H9 (cell line): ENCODE results near the gene PPM1B. TPM values are rescaled to one million over a fixed set of nuclear protein-coding genes. Genes with fewer than 3 reads are reported as not detected.
A peak's percentile ranks its signal among the peaks of the same experiment; 100 is the strongest.

ENCODE experiments used
- DNase-seq: peaks from one replicate; pipeline ENCODE4 v3.0.0-alpha.2; 2017
- H2AFZ ChIP-seq: one replicate; pipeline ENCODE4 v1.6.1; 2013; ENCODE audit warnings: mild to moderate bottlenecking, low read length, control low read depth, moderate library complexity
- H2AK5ac ChIP-seq: 2 replicates; pipeline ENCODE4 v1.6.1; 2013; ENCODE audit warnings: low read length, control low read depth, mixed read lengths; ENCODE audit not compliant: insufficient read length
- H2BK120ac ChIP-seq: one replicate; pipeline ENCODE4 v1.6.1; 2013; ENCODE audit warnings: low read depth, mild to moderate bottlenecking, low read length, control low read depth, inconsistent platforms; ENCODE audit not compliant: poor library complexity, severe bottlenecking
- H2BK12ac ChIP-seq: 2 replicates; pipeline ENCODE4 v1.6.1; 2013; ENCODE audit warnings: low read length, control low read depth, mixed read lengths, low read depth; ENCODE audit not compliant: insufficient read length
- H2BK15ac ChIP-seq: 2 replicates; pipeline ENCODE4 v1.6.1; 2013; ENCODE audit warnings: low read depth, low read length, control low read depth
- H2BK20ac ChIP-seq: one replicate; pipeline ENCODE4 v1.6.1; 2013; ENCODE audit warnings: low read depth, mild to moderate bottlenecking, low read length, control low read depth, inconsistent platforms; ENCODE audit not compliant: poor library complexity, severe bottlenecking
- H2BK5ac ChIP-seq: 2 replicates; pipeline ENCODE4 v1.6.1; 2013; ENCODE audit warnings: low read length, control low read depth, mixed read lengths; ENCODE audit not compliant: insufficient read length
- H3K14ac ChIP-seq: 2 replicates; pipeline ENCODE4 v1.6.1; 2013; ENCODE audit warnings: low read length, control low read depth; ENCODE audit not compliant: insufficient read depth
- H3K18ac ChIP-seq: 2 replicates; pipeline ENCODE4 v1.6.1; 2013; ENCODE audit warnings: low read depth, mild to moderate bottlenecking, mixed read lengths, low read length, control low read depth; ENCODE audit not compliant: insufficient read length
- H3K23ac ChIP-seq: 2 replicates; pipeline ENCODE4 v1.6.1; 2013; ENCODE audit warnings: low read length, control low read depth, mixed read lengths, low read depth; ENCODE audit not compliant: insufficient read length
- H3K23me2 ChIP-seq: 2 replicates; pipeline ENCODE4 v1.6.1; 2013; ENCODE audit warnings: low read depth, mild to moderate bottlenecking, mixed read lengths, low read length, control low read depth; ENCODE audit not compliant: insufficient read length, poor library complexity, severe bottlenecking
- H3K27ac ChIP-seq: 2 replicates; pipeline ENCODE4 v1.5.1; 2013; ENCODE audit warnings: low read length, control low read depth, mixed read lengths, low read depth; ENCODE audit not compliant: insufficient read length
- H3K27me3 ChIP-seq: 2 replicates; pipeline ENCODE4 v1.6.1; 2013; ENCODE audit warnings: low read length, control low read depth, inconsistent platforms; ENCODE audit not compliant: insufficient read depth
- H3K4ac ChIP-seq: 2 replicates; pipeline ENCODE4 v1.6.1; 2013; ENCODE audit warnings: low read depth, mild to moderate bottlenecking, control low read depth, inconsistent platforms, low read length, moderate library complexity
- H3K4me1 ChIP-seq: 2 replicates; pipeline ENCODE4 v1.6.1; 2013; ENCODE audit warnings: low read length, control low read depth, inconsistent platforms; ENCODE audit not compliant: insufficient read depth
- H3K4me2 ChIP-seq: 2 replicates; pipeline ENCODE4 v1.6.1; 2013; ENCODE audit warnings: low read length, control low read depth, mixed read lengths; ENCODE audit not compliant: insufficient read length, insufficient read depth
- H3K56ac ChIP-seq: 2 replicates; pipeline ENCODE4 v1.6.1; 2013; ENCODE audit warnings: low read depth, mild to moderate bottlenecking, mixed read lengths, low read length, control low read depth; ENCODE audit not compliant: insufficient read length
- H3K79me1 ChIP-seq: 2 replicates; pipeline ENCODE4 v1.6.1; 2013; ENCODE audit warnings: low read depth, mild to moderate bottlenecking, moderate library complexity, low read length, control low read depth, inconsistent platforms; ENCODE audit not compliant: insufficient read depth, poor library complexity, severe bottlenecking
- H3K79me2 ChIP-seq: 2 replicates; pipeline ENCODE4 v1.6.1; 2013; ENCODE audit warnings: low read length, control low read depth, inconsistent platforms; ENCODE audit not compliant: insufficient read depth
- H3K9ac ChIP-seq: 2 replicates; pipeline ENCODE4 v1.6.1; 2013; ENCODE audit warnings: low read length, control low read depth, mixed read lengths; ENCODE audit not compliant: insufficient read length; ENCODE audit errors: extremely low read depth
- H3K9me3 ChIP-seq: one replicate; pipeline ENCODE4 v1.6.1; 2013; ENCODE audit warnings: low read depth, low read length, inconsistent platforms; ENCODE audit not compliant: control insufficient read depth
- H3T11ph ChIP-seq: one replicate; pipeline ENCODE4 v1.6.1; 2013; ENCODE audit warnings: mild to moderate bottlenecking, low read length, control low read depth, inconsistent platforms
- H4K20me1 ChIP-seq: one replicate; pipeline ENCODE4 v1.6.1; 2013; ENCODE audit not compliant: control insufficient read depth, insufficient read length, insufficient read depth
- H4K5ac ChIP-seq: 2 replicates; pipeline ENCODE4 v1.6.1; 2013; ENCODE audit warnings: low read depth, mild to moderate bottlenecking, mixed read lengths, low read length, control low read depth; ENCODE audit not compliant: insufficient read length
- H4K8ac ChIP-seq: replicated peaks from 2 replicates; pipeline ENCODE4 v1.6.1; 2013; ENCODE audit warnings: low read length, control low read depth, mixed read lengths, low read depth; ENCODE audit not compliant: insufficient read length
- H4K91ac ChIP-seq: 2 replicates; pipeline ENCODE4 v1.6.1; 2013; ENCODE audit warnings: low read depth, mild to moderate bottlenecking, moderate library complexity, mixed read lengths, low read length, control low read depth; ENCODE audit not compliant: insufficient read length
- H3K27ac Mint-ChIP-seq, 3 experiments: 2 replicates in 2 of 3; 3 replicates in 1 of 3; pipeline ENCODE4 v1.8.0; 2020 to 2021; ENCODE audit warnings: mixed read lengths in 3 of 3, mild to moderate bottlenecking in 1 of 3, moderate library complexity in 1 of 3
- H3K27me3 Mint-ChIP-seq: 2 replicates; pipeline ENCODE4 v1.8.0; 2021; ENCODE audit warnings: low read depth, mild to moderate bottlenecking, moderate library complexity, mixed read lengths
- H3K36me3 Mint-ChIP-seq, 3 experiments: 2 replicates in 2 of 3; 3 replicates in 1 of 3; pipeline ENCODE4 v1.8.0; 2020 to 2021; ENCODE audit warnings: low read depth in 3 of 3, mixed read lengths in 3 of 3; ENCODE audit not compliant: insufficient read depth in 1 of 3
- H3K4me1 Mint-ChIP-seq, 2 experiments: 2 replicates each; pipeline ENCODE4 v1.8.0; 2020; ENCODE audit warnings: mixed read lengths in 2 of 2
- H3K4me3 Mint-ChIP-seq, 2 experiments: 2 replicates in 1 of 2; 3 replicates in 1 of 2; pipeline ENCODE4 v1.8.0; 2020 to 2021; ENCODE audit warnings: mild to moderate bottlenecking in 2 of 2, mixed read lengths in 2 of 2, moderate library complexity in 1 of 2
- H3K9me3 Mint-ChIP-seq, 2 experiments: 2 replicates in 1 of 2; 3 replicates in 1 of 2; pipeline ENCODE4 v1.8.0; 2020; ENCODE audit warnings: mild to moderate bottlenecking in 2 of 2, mixed read lengths in 2 of 2, moderate library complexity in 1 of 2
- CTCF ChIP-seq: fragments of 200-600 bp; sonication (generic); conservative IDR thresholded peaks from 3 replicates; pipeline ENCODE4 v1.8.0; 2021; ENCODE audit warnings: antibody characterized with exemption, mild to moderate bottlenecking
- WGBS: extraction: QIAGEN DNeasy Blood & Tissue Kit; methylation state at CpG from one replicate; pipeline ENCODE4 v1.1.7; 2013; ENCODE audit warnings: missing lambda C conversion rate, low lambda C conversion rate, mixed read lengths; ENCODE audit not compliant: insufficient read length; ENCODE audit errors: extremely low coverage; 5-methylcytosine and 5-hydroxymethylcytosine counted together
- total RNA-seq: library from RNA; stranded (reverse); gene quantifications from 2 replicates; pipeline ENCODE4 v1.2.1, GENCODE V29; 2021

PPM1B gene
- total RNA-seq, 1 experiment from 2014 or later: 156 TPM

- H3K27ac Mint-ChIP-seq: peak overlapping the region in 2 of 3 experiments; percentile 17 to 75; a peak in 4 of 7 replicates
- H3K4me2 ChIP-seq: no peak overlapping the region
- H3K18ac ChIP-seq: no peak overlapping the region
- no peak overlapping the region for H2BK20ac ChIP-seq
- H3K9ac ChIP-seq: no peak overlapping the region
- H2BK120ac ChIP-seq: no peak overlapping the region
- no peaks in the 10 kb centered on the region for H3K9me3 ChIP-seq
- H3K4me1 Mint-ChIP-seq: peaks cover 30% of the 10 kb centered on the region in 2 experiments
- H3K23me2 ChIP-seq: no peaks in the 10 kb centered on the region
- no peaks in the 10 kb centered on the region for H3K9me3 Mint-ChIP-seq
- no peak overlapping the region for H2BK15ac ChIP-seq
- no peak overlapping the region for H2AFZ ChIP-seq
- H3K27ac ChIP-seq: no peak overlapping the region
- no peak overlapping the region for H3K4me3 Mint-ChIP-seq
- no peak overlapping the region for H4K91ac ChIP-seq
- no peak overlapping the region for H4K8ac ChIP-seq
- no peaks in the 10 kb centered on the region for H3K79me1 ChIP-seq
- no peaks in the 10 kb centered on the region for H3K27me3 ChIP-seq
- no peak overlapping the region for H2AK5ac ChIP-seq
- no peaks in the 10 kb centered on the region for H3K27me3 Mint-ChIP-seq
- H3K36me3 Mint-ChIP-seq: peaks cover 28 to 57% (median 44%) of the 10 kb centered on the region in 3 experiments; a peak in 6 of 7 replicates
- WGBS: no CpG with 5 or more reads among the region's 1 CpG
- no peak overlapping the region for H2BK12ac ChIP-seq
- no peak for TF ChIP-seq CTCF
- H2BK5ac ChIP-seq: no peak overlapping the region
- H3K56ac ChIP-seq: no peak overlapping the region
- H3K14ac ChIP-seq: no peak overlapping the region
- no peak overlapping the region for H3K4ac ChIP-seq
- DNase-seq: no peak
- H3K4me1 ChIP-seq: no peaks in the 10 kb centered on the region; the same call in 1 of the 2 replicates
- peaks cover 41% of the 10 kb centered on the region; the same call in 1 of the 2 replicates for H3K79me2 ChIP-seq
- H3T11ph ChIP-seq: no peak overlapping the region
- H4K20me1 ChIP-seq: no peaks in the 10 kb centered on the region
- no peak overlapping the region for H3K23ac ChIP-seq
- H4K5ac ChIP-seq: no peak overlapping the region
Measured at GRCh38 chr2:44205169-44205568, 36.5 kb downstream of the PPM1B start.
